Ovary (tissue), 9 donors: ENCODE data around the gene HMMR. TPM values are rescaled to one million over a fixed set of nuclear protein-coding genes. Genes with fewer than 3 reads are reported as not detected.

Source experiments
- DNase-seq, 5 donors: peaks; one replicate each; pipeline ENCODE4 v3.0.0-alpha.2; 2019 to 2020
- H3K27ac ChIP-seq, 2 donors: fragments of 200-600 bp; one replicate each; pipeline versions ENCODE4 v1.5.1 to v1.8.0; 2019 to 2022
- H3K27me3 ChIP-seq: fragments of 200-600 bp; one replicate; pipeline ENCODE4 v1.8.0; 2022
- H3K36me3 ChIP-seq: fragments of 200-600 bp; sonication (generic); one replicate; pipeline ENCODE4 v1.5.1; 2019
- H3K4me1 ChIP-seq: one replicate; pipeline ENCODE4 v1.8.1; 2013; ENCODE audit warnings: mild to moderate bottlenecking, moderate library complexity; ENCODE audit not compliant: insufficient read depth
- H3K4me3 ChIP-seq: fragments of 200-600 bp; sonication (generic); one replicate; pipeline ENCODE4 v1.5.1; 2017
- H3K9me3 ChIP-seq, 2 donors: fragments of 200-600 bp in 1 of 2; sonication (generic) in 1 of 2; one replicate each; pipeline versions ENCODE4 v1.5.1 to v1.8.1; 2013 to 2019; ENCODE audit warnings: mild to moderate bottlenecking in 1 of 2, moderate library complexity in 1 of 2
- EP300 ChIP-seq: sonication (generic); formaldehyde crosslinking; IDR thresholded peaks from one replicate; pipeline ENCODE4 v1.6.1; 2017; ENCODE audit warnings: antibody characterized with exemption
- POLR2A ChIP-seq: fragments of 450-650 bp; IDR thresholded peaks from one replicate; pipeline ENCODE4 v1.6.1; 2017; ENCODE audit warnings: antibody characterized with exemption, mild to moderate bottlenecking, moderate library complexity
- WGBS, 3 donors: extraction: QIAGEN DNeasy Blood & Tissue Kit in 1 of 3; methylation state at CpG; one replicate each; pipeline versions ENCODE4 v1.1.5 to v1.1.7; 2013 to 2017; 5-methylcytosine and 5-hydroxymethylcytosine counted together
- intact Hi-C, 4 donors: fragments of 100-400 bp; cut with DNase I; formaldehyde crosslinking; loops; one replicate each; pipeline versions ENCODE4 v1.11.0 to v1.15.1; 2022 to 2023
- polyA plus RNA-seq, 2 donors: library from polyadenylated mRNA; stranded (reverse); fragments of 200-250 nt in 1 of 2; fragments of 350-450 nt in 1 of 2; fragmentation: Illumina TruSeq in 1 of 2; extraction: RNeasy Lipid Tissue Mini Kit (QIAGEN cat#74804) in 1 of 2; gene quantifications; one replicate each; pipeline ENCODE4 v1.2.3, GENCODE V29; 2013 to 2014
- total RNA-seq, 7 donors: library from RNA; depleted of rRNA in 2 of 7; stranded (reverse); fragments of >200 nt in 2 of 7; fragmentation: NEBNext Ultra II Directional in 3 of 7; extraction: Animal tissue kit (Norgen Biotek cat#: 25700) in 3 of 7; gene quantifications; one replicate each; pipeline versions ENCODE4 v1.1.0 to v1.2.4, GENCODE V29; 2016 to 2023
- TF ChIP-seq, protein P1 (sequence below), 3 donors: fragments of 450-650 bp in 2 of 3; fragments of 200-600 bp in 1 of 3; IDR thresholded peaks; one replicate each; pipeline versions ENCODE4 v1.5.1 to v1.8.0; 2016 to 2022; ENCODE audit warnings: antibody characterized with exemption in 3 of 3, mild to moderate bottlenecking in 1 of 3
- donor health status: DM: no; HTN: no; CAD: no; lungs with moderate emphysema.
- donor health status: DM: no; HTN: no; CAD: no.
- donor health status: Bipolar disorder and iron deficiency.
- donor health status: DM: yes; HTN: yes; CAD: no.
- donor health status: DM: no; HTN: no; CAD: no.
- donor health status: DM: yes; HTN: yes; CAD: no.

Gene HMMR
- total and polyA plus RNA-seq, 9 donors, result 0.10 to 1.4 (median 0.27) TPM; not detected in 1

- DNase-seq, result peak; percentile 95 to 98 (median 97)
- intact Hi-C loops, result loop anchor here in 2 of 4 donors (5.0 kb wide), 2 partner anchors 42 to 47 kb away; partner anchors contain the start of gene MAT2B (in 1 of the 2)
- TF ChIP-seq EP300, result peak; percentile 46
- TF ChIP-seq, protein P1, sequence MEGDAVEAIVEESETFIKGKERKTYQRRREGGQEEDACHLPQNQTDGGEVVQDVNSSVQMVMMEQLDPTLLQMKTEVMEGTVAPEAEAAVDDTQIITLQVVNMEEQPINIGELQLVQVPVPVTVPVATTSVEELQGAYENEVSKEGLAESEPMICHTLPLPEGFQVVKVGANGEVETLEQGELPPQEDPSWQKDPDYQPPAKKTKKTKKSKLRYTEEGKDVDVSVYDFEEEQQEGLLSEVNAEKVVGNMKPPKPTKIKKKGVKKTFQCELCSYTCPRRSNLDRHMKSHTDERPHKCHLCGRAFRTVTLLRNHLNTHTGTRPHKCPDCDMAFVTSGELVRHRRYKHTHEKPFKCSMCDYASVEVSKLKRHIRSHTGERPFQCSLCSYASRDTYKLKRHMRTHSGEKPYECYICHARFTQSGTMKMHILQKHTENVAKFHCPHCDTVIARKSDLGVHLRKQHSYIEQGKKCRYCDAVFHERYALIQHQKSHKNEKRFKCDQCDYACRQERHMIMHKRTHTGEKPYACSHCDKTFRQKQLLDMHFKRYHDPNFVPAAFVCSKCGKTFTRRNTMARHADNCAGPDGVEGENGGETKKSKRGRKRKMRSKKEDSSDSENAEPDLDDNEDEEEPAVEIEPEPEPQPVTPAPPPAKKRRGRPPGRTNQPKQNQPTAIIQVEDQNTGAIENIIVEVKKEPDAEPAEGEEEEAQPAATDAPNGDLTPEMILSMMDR (IDR thresholded peaks at IDR 0.05), result peak in 2 of 3 donors; percentile 36 to 46
- TF ChIP-seq POLR2A, result peak; percentile 77
- H3K36me3 ChIP-seq, result no peaks in the 10 kb centered on the region
- peak within 1 kb of the TSS; percentile 91 to 94 for H3K27ac ChIP-seq
- WGBS, 3 donors, result 0 to 1% (median 1%) methylated on average over 49 to 59 of the region's 59 CpGs
- H3K4me1 ChIP-seq, result peaks cover 2% of the 10 kb centered on the region
- no peaks in the 10 kb centered on the region for H3K27me3 ChIP-seq
- no peaks in the 10 kb centered on the region for H3K9me3 ChIP-seq
- peak within 1 kb of the TSS; percentile 91 for H3K4me3 ChIP-seq
These were observed 442 bp upstream of the HMMR start, which contains the start of gene NUDCD2 for GRCh38 chr5:163459819-163460561. TSS of gene NUDCD2 (minus strand) at chr5:163460102. CDS start at chr5:163460050, 52 bp downstream.

- Histone ChIP-seq H3K9me3 (no peaks in the 10 kb centered on the region), H3K4me3 (no peak overlapping the region), H3K27ac (no peak overlapping the region), H3K4me1 (peaks cover under 1% of the 10 kb centered on the region), H3K36me3 (no peaks in the 10 kb centered on the region), H3K27me3 (no peaks in the 10 kb centered on the region)
- intact Hi-C loops, result loop anchor here in 2 of 4 donors (5.0 kb wide), 2 partner anchors 39 to 44 kb away; partner anchors contain the start of gene MAT2B (in 1 of the 2)
- DNase-seq, result no peak
- TF ChIP-seq, protein P1 (IDR thresholded peaks at IDR 0.05), result no peak
These were observed 2.6 kb downstream of the HMMR start for GRCh38 chr5:163463063-163463435.

- no peaks in the 10 kb centered on the region for H3K27me3 ChIP-seq
- no peak for DNase-seq
- WGBS, 3 donors, result 95 to 97% (median 95%) methylated on average over 4 of the region's 4 CpGs
- no peaks in the 10 kb centered on the region for H3K4me1 ChIP-seq
- H3K36me3 ChIP-seq, result no peaks in the 10 kb centered on the region
- H3K27ac ChIP-seq, result no peak overlapping the region
- TF ChIP-seq POLR2A (no peak), EP300 (no peak)
- TF ChIP-seq, protein P1 (IDR thresholded peaks at IDR 0.05), result no peak
- H3K4me3 ChIP-seq, result no peak overlapping the region
- H3K9me3 ChIP-seq, result no peaks in the 10 kb centered on the region
- intact Hi-C loops, result no loop called here
These were observed 7.2 kb downstream of the HMMR start for GRCh38 chr5:163467682-163468081.

DNA sequence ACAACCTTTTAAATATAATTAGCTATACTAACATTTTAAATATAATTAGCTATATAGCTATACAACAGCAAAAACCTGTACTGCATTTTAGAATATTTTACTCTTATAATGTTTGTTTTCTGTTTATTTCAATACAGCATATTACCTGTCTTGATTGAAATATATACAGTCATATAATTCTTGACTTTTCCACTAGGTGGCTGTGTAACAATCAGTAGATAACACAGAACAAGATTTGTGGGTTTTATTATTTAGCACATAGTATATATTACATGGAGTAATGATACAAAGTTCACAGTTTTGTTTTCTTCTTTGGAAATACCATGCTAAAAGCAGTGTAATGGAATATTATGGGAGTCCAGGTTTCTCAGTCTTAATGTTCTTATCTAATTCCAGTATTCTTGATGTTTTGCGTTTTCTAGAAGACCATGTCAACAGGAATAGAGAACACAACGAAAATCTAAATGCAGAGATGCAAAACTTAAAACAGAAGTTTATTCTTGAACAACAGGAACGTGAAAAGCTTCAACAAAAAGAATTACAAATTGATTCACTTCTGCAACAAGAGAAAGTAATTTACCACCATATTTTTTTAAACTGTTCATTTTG, 13.3 kb downstream of the HMMR start:
- no peak for TF ChIP-seq EP300
- no peak for TF ChIP-seq POLR2A
- TF ChIP-seq, protein P1 (IDR thresholded peaks at IDR 0.05), result no peak
- Histone ChIP-seq H3K4me3 (no peak overlapping the region), H3K36me3 (no peaks in the 10 kb centered on the region), H3K4me1 (no peaks in the 10 kb centered on the region), H3K9me3 (no peaks in the 10 kb centered on the region), H3K27ac (no peak overlapping the region), H3K27me3 (no peaks in the 10 kb centered on the region)
- DNase-seq, result no peak
- intact Hi-C loops, result no loop called here
- 92 to 95% (median 93%) methylated on average over 3 of the region's 3 CpGs for WGBS, 3 donors
